ENCODE data around the gene WDSUB1.

Gene WDSUB1

GRCh38 chr2:159219394-159219998 lies 67.0 kb downstream of the WDSUB1 start:
- no peak for DNase-seq

- DNase-seq = no peak
Measured at GRCh38 chr2:159218389-159218788, 68.1 kb downstream of the WDSUB1 start.

GRCh38 chr2:159217676-159218075 lies 68.8 kb downstream of the WDSUB1 start:
- no peak for DNase-seq

- no peak for DNase-seq
Measured at GRCh38 chr2:159215116-159215515, 71.4 kb downstream of the WDSUB1 start.

- DNase-seq = no peak
Measured at GRCh38 chr2:159214325-159214865, 72.1 kb downstream of the WDSUB1 start.

GRCh38 chr2:159213296-159213695 lies 73.2 kb downstream of the WDSUB1 start:
- DNase-seq = no peak

- no peak for DNase-seq
Measured at GRCh38 chr2:159211447-159212396, 74.8 kb downstream of the WDSUB1 start.

- DNase-seq = no peak
Measured at GRCh38 chr2:159209341-159210306, 76.9 kb downstream of the WDSUB1 start.

GRCh38 chr2:159208438-159208837 lies 78.1 kb downstream of the WDSUB1 start:
- no peak for DNase-seq

GRCh38 chr2:159206736-159207380 lies 79.6 kb downstream of the WDSUB1 start:
- no peak for DNase-seq

GRCh38 chr2:159204381-159205144 lies 81.9 kb downstream of the WDSUB1 start:
- no peak for DNase-seq

- peak; percentile 99 for DNase-seq
Measured at GRCh38 chr2:159202568-159203071, 83.9 kb downstream of the WDSUB1 start.

GRCh38 chr2:159201360-159202063 lies 85.0 kb downstream of the WDSUB1 start:
- no peak for DNase-seq

GRCh38 chr2:159200498-159200897 lies 86.0 kb downstream of the WDSUB1 start:
- peak; percentile 27 for DNase-seq

- DNase-seq = peak; percentile 64
Measured at GRCh38 chr2:159199761-159200465, 86.6 kb downstream of the WDSUB1 start.

- no peak for DNase-seq
Measured at GRCh38 chr2:159199236-159199635, 87.3 kb downstream of the WDSUB1 start.

GRCh38 chr2:159196393-159196925 lies 90.0 kb downstream of the WDSUB1 start:
- no peak for DNase-seq

- DNase-seq = no peak
Measured at GRCh38 chr2:159195697-159196096, 90.8 kb downstream of the WDSUB1 start.

GRCh38 chr2:159194241-159194640 lies 92.3 kb downstream of the WDSUB1 start:
- no peak for DNase-seq

- DNase-seq = no peak
Measured at GRCh38 chr2:159193791-159194190, 92.7 kb downstream of the WDSUB1 start.

Measured in fibroblast of upper back skin (primary cell).